Femur (tissue), 1 donor: ENCODE results near the gene APOL4.
"Not testable (repeated sequence)": the region's sequence is repeated elsewhere in the genome, so short reads cannot be mapped to it uniquely, and the experiment has no call there.

ENCODE experiments used
- DNase-seq: peaks from one replicate; pipeline ENCODE4 v3.0.0-alpha.2; 2017

The APOL4 gene

DNA sequence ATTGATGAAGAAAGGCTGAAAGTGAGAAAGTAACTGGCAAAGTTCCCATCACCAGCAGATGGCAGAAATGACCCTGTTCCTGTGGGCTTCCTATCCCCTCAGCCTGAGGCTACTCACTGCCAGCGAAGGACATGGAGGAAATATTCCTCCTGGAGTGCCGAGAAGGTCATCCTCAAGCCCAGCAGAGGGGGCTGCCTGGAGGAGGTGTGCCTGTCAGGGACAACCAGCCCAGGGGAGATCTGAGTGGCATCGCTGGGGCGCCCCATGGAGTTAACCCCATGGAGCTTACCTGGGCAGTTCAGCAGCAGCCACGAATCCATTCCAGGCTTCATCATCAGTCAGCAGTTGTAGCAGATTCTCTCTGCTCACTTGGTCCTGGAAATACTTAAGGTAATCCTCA, 29.4 kb upstream of the APOL4 start:
- not testable (repeated sequence) for DNase-seq

DNA sequence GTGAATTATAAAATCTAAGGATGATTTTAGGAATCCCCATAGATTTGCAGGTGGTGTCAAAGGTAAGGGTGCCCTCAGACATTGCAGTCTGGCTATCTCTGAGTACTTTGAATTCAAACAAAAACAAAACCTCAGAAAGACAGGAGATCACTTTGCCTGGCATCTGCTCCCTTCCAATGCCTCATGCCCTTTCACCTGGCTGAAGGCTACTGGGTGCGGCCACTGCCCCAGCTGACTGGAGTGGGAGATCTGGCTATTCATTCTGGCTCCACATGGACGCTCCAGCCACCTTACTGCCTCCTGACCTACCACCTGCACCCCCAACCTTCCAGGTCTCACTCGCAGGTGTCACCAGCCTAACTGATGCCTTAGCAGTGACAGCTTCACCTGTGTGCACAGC, 28.0 kb upstream of the APOL4 start:
- not testable (repeated sequence) for DNase-seq

DNA sequence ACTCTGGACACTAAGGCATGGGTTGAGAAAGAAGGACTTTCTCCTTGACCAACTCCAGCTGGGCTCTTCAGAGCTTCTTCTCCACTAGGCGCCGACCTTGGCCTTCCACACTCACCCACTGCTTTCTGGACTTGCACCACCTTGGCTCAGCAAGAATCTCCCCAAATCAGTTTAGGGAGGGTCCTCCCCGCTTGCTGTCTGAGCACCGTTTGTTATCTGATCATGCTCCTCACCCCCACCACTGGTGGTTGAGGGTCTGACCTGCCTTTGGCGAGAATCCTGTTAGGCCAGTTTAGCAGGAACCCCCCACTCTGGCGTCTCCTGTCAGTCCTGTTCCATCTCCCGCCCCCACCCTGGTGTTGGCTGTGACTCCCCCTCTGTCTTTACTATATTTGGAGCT, 27.3 kb upstream of the APOL4 start:
- no peak for DNase-seq

DNA sequence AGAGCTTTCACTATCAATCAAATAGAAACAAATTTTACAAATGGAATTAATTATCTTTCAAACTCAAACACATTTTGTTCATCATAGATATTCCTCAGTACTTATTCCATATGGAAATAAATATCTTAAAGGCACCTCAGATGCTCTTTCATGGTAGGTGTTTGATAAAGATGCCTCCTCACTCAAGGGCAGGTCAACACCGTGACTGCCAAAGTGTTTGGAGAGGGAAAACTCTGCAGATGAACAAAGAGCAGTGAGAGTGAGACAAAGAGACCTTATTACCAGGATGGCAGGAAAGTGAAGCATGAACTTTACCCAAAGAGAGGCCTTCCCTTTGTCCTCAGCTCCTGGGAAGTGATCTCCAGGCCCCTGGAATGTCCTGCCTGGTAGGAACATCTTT, 26.8 kb upstream of the APOL4 start:
- not testable (repeated sequence) for DNase-seq

DNA sequence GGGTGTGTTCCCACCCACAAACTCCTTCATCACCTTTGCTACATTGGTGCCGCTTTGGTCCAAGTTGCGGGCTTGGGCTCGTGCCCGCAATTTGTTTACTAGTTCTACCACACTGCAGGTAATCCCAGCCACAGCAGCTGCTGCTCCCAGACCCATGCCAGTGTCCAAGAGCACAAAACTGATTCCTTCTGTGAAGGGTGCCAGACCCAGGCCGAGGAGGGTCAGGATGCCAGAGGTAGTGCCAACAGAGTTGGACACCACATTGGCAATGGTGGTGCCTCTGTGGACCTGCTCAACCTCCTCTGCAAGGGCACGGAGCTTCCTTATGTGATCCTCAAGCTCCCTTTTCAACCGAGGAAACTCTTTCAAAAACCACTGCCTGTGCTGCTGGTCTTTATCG, 26.2 kb upstream of the APOL4 start:
- DNase-seq = no peak

DNA sequence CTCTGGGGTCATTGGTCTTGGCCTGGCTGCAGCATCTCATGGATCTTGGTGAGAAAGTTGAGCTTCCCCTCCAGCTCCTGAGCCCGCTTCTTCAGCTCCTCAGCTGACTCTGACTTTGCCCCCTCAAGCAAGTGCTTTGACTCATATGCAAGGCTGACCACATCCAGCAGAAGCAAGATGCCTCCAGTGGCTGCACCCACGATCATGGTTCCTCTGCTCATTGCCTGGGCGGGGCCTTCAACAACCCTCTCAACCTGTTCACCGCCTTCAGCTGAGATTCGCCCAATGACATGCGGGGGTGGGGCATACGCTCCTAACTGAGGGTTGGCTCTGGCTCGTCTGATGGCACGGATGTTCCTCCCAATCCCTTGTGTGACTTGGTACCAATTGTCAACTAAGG, 25.8 kb upstream of the APOL4 start:
- no peak for DNase-seq

DNA sequence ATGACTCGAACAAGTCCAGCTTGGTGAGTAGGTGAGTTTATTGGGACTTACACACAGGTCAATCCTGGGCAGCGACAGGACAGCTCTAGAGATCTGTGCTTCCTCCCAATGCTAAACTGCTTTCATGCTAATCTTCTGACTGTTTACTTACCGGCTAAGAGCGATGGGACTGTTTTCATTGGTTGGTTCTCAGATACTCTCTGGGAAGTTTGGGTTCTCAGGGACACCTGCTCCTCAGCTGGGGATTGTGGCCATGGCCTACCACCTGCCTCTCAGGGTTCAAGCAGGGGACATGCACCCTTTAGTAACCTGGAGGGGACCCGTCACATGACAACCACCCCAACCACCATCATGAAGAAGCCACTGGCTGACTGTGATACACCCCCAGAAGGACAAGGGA, 24.6 kb upstream of the APOL4 start:
- DNase-seq = no peak

DNA sequence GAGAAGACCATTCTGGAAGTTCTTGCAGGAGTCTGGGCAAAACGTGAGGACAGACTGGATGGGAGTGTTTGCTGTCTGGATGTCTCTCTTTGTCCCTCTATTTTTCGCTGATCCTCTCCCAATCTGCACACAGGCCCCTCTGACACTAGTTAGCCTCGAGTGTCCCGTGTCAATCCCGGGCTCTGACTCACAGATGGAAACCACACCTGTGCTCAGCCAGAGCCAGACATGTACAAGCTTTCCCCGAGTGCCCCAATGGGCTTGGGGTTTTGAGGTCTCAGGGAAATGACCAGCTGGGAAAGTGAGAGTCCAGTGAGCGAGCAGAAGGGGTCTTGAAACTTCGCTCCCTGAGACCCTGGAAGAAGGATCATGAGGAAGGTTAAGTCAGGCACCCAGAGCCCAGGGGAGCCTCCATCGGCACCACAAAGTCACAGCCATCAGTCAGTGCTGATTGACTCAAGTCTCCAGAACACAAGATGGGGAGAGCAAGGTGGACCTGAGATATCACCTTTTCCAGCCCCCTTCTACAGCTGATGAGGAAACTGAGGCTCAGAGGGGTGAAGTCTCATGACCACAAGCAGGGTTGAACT, 23.8 kb upstream of the APOL4 start:
- no peak for DNase-seq

DNA sequence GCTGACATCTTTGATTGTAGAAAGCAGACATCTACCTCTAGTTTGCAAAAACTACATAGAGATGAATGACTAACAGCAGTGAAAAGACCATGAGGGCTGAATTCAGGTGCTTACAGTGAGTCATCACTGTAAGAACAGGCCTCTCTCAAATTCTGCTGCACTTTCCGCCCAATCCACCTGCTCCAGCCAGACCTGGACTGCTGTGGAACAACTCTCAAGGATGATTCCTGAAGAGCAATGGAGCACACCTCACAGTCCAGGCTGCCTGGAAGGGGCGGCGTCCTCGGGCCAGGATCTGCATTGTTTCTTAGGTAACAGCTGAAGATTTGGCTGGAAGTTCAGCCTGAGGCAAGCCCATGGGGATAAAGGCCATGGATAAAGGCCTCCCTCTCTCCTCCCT, 22.6 kb upstream of the APOL4 start:
- no peak for DNase-seq

DNA sequence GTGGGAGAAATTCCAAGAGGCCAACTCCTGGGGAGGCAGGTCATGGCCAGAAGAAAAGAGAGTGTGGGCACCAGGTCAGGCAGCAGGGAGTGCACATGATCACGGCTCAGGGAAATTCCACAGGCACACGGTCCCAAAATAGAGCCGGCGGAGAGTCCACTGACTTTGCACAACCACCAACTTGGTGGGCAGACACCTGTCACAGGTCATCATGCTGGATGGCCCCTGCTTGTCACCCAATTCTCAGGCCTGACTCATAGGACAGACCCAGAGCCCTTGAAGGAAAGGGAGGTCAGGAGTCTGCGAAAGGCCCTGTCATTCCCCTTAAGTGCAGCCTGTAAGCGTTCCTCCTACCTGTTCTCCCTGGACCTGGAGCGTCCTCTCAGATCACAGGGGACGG, 21.9 kb upstream of the APOL4 start:
- peak; percentile 41 for DNase-seq

DNA sequence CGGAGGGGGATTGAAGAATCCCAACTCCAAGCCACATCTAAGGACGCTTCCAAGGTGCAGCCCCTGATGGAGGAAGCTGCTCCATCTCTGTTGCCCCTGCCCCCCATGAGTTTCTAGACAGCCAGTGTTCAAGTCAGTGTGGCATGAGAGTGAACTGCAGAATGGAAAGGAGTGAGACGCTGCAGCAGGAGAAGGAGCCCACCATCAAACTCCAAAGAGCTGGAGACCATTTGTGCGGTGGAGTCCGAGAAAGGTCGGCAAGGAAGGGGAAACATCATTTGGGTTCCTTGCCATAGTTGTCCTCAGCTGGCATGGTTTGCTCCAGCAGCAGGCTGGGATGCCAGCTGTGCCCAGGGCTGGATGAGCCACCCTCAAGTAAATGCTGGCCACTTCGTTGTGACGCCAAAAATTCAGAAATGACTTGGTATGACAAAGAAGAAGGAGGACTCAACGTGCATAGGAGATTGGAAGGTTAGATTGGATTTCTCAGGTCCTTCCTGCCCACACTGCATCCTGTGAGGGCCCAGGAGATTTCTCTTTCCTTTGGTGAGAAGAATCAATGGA, 21.4 kb upstream of the APOL4 start:
- DNase-seq = no peak

DNA sequence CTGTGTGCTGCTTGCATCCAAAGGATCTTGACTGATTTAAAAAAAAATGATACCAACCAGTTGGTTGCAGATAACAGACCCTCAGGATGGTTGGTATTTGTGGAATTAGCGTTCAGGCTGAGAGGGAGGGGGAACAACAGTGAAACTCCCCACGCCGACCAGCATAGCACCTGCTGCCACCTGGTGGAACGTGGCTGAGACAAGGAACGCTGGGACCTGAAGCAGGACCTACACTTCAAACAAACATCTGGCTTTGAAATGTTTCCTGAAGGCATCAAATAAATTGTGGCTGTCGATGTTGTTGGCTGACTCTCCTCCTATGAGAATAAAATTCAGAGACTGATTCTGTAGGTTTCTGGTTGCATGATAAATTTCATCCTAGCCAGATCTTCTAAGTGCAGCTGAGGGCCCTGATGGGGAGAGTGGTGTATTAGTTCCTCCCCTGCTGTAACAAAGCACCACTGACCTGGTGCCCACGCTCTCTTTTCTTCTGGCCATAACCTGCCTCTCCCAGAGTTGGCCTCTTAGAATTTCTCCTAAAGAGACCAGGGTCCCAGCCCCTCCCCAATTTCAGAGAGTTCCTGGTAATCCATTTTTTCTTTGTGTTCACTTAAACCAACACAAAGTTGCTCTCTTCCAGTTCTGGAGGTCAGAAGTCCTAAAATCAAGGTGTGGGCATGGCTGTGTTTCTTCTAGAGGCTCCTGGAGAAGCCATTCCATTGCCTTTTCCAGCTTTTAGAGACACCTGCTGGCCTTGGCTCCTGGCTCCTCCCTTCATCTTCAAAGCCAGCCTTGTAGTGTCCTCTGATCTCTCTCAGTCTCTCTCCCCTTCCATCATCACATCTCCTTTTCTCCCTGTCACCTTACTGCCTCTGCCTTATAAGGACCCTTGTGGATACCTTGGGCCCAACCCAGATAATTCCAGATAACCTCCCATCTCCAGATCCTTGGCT, 20.5 kb upstream of the APOL4 start:
- DNase-seq = peak; percentile 66

DNA sequence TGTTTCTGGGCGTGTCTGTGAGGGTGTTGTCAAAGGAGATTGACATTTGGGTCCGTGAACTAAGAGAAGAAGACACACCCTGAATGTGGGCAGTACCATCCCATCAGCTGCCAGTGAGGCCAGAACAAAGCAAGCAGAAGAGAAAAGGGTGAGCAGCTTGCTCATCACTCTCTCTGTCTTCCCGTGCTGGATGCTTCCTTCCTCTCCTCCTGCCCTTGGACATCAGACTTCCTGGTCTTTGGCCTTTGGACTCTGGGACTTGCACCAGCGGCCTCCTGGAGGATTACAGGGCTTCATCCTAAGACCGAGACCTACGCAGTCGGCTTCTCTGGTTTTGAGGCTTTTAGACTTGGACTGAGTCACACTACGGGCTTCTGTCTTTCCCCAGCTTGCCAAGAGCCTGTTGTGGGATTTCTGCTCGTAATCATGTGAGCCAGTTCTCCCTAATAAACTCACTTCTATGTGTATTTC, 18.9 kb upstream of the APOL4 start:
- DNase-seq = no peak

DNA sequence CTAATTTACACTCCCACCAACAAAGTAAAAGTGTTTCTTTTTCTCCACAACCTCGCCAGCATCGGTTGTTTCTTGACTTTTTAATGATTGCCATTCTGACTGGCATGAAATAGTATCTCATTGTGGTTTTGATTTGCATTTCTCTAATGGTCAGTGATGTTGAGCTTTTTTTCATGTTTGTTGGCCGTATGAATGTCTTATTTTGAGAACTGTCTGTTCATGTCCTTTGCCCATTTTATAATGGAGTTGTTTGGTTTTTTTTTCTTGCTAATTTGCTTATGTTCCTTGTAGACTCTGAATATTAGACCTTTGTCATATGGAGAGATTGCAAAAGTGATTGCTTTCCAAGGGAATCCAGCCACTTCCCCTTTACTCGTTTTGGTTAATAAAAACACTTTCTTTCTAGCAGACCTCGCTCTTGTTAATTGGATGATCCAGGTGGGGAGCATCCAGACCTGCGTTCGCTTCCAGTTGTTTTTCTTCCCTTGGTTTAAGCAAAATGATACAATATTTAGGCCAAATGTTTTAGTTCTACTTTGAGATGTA, 17.1 kb upstream of the APOL4 start:
- DNase-seq = no peak

DNA sequence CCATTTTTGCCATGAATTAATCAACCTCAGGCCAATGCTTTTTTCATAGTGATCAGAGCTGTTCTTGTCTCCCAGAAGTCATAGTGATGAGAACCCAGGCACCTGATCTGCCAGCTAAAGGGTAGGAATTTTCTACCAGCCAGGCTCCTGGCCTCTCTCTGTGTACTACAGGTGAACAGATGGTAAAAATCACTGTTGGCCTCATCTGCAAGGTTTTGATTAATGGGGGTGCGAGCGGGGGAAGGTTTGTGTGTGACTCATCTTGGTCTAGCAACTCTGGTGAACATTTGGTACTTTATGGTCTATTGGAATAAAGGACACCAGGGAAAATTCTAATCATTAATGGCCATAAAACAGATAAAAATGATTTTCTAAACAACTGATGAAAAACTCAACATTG, 14.4 kb upstream of the APOL4 start:
- DNase-seq = no peak

DNA sequence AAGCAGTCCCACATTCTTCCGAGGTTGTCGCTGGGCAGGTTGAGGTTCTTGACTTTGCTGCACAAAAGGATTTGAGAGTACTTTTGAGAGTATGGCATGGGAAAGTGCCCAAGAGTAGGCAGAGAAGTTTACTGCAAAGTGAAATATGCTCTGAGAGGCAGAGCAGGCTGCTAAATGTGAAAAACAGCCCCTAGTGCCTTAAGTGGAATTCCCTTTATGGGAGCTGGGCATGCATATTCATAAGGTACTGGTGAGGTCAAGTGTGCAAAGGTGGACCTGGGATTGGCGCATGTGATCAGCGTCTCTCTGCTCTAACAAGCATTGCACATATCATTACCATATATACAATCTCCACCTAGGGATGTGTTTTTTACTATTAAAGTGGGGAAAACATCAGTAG, 12.0 kb upstream of the APOL4 start:
- no peak for DNase-seq

DNA sequence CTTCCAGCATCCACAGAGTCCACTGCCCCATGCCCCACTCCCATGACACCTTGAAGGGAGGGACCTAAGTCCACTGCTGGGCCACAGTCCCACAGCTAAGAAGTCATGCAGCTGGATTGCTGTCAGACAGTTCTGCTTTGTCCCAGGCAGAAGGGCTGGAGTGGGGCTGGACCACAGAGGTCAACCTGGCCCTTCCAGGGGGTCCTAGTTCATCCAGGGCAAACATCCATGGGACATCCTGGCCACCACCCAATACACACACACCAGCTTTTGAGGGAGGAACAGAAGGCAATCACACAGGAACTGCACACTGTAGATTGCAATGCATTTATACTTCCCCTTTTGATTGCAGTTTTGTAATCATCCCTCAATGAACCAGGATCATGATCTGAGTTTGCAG, 11.3 kb upstream of the APOL4 start:
- no peak for DNase-seq

DNA sequence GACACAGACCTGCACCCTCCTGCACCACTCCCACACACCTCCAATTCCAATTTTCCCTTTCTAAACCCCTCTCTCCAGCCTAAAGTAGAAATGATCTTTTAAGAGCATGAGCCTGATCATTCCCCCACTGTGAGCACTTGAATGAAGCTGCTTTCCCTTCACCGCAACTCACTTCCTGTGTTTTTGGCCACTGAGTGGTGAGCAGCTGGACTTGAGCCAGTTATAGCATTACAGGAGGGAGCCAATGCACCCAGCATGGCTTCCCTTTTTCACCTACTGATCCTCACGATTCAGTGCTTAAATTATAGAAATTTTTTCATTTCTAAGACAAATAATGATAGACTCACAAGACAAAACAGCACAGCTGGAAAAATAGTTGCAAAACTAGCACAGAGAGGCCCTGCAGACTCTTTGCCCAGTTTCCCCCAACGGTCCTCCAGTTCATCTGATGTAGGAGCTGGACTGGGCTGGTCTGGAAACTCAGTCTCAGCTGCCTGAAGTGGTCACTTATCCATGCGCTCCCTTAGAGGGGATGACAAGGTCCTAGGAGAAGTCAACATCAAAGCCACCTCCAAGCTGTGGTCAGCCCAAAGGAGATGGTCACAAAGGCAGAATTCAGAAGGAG, 9.7 kb upstream of the APOL4 start:
- DNase-seq = peak; percentile 64

DNA sequence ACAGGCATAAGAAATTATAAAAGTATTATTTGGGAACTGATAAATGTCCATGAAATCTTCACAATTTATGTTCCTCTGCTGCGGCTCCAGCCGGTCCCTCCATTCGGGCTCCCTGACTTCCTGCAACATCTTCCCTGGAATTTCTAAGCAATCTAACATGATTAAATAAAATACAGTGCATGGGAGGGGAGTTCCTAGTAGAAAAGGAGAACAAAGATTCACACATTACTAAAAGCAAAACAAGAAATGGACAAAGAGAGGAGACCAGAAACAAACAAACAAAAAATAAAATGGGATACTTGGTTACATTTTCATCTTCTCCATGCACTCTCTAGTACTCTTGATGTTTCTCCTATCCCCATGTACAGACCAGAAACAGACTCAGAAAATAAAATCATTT, 8.6 kb upstream of the APOL4 start:
- DNase-seq = no peak

DNA sequence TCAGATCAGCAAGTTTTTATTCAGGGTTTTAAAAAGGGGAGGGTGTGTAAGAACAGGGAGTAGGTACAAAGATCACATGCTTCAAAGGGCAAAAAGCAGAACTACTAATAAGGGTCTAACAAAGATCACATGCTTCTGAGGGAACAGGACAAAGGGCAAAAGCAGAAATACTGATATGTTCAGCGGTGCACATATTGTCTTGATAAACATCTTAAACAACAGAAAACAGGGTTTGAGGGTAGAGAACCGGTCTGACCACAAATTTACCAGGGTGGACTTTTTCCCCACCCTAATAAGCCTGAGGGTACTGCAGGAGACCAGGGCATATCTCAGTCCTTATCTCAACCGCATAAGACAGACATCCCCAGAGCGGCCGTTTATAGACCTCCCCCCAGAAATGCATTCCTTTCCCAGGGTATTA, 7.9 kb upstream of the APOL4 start:
- not testable (repeated sequence) for DNase-seq

DNA sequence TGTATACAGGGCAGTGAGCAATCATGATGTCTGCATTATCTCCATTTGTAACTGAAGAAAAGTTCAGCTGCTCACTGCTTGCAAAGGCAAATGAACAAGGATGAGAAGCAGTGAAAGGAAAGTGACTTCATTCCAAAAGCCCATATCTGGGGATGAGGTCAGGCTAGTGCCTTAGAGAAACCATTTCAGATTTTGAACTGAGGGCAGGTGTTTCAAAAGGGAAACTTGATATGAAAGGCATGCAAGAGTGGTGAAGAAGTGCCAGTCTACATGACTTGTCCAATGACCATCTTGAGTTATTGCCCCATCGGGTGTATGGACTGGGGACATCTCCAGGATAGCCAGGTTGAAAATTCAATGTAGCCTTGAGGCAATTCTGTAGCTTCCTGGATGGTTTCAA, 7.3 kb upstream of the APOL4 start:
- no peak for DNase-seq

DNA sequence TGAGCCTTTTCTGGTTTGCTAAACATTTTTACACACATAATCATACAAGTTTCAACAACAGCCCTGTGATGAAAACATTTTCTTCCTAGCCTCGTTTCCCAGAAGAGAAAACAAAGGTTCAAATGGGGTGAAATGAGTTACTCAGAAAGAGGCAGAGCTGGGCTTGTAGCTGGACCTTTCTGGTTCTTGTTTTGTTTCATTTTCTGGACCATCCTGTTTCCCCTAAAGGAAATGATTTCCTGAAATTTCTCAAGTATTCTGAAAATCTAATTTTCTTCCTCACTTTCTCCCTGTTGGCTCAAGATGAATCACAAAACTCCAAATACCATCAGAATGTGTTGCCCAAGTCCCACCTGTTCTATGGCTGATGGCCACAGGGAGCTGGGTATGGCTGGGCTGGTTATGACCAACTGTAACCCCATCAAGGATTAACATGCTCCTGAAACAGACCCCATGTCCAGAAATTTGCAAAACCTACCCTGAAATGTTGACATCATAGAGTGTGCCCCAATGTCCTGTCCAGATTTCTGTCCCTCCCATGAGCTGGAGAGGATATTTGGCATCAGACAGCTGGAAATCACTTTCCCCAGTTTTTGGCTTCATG, 6.7 kb upstream of the APOL4 start:
- no peak for DNase-seq

DNA sequence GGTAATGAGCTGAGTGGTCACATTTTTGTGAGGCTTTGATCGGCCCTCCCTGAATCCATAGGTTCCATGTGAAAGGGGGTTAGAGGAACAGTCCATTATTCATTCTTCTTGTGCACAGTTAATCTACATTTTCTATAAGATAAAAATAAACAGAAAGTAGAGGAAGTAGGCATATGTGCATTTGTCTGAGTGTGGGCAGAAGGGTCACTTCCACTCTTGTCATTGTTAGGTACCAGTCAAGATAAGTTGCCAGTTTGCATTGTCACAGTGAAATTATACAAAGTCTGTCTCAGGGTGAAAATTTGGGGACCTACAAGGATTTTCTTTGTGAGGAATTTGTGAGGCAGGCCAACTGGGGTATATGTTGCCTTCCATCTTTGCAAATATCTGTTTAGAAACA, 4.6 kb upstream of the APOL4 start:
- DNase-seq = no peak
